HG03095 (cell line): ENCODE data around the gene KCNH5.
"Not testable (repeated sequence)": the region's sequence is repeated elsewhere in the genome, so short reads cannot be mapped to it uniquely, and the experiment has no call there.

Source experiments
- ATAC-seq: cut with Tn5 transposase; IDR thresholded peaks from one replicate; pipeline ENCODE4 v1.9.1; 2021; ENCODE audit warnings: moderate library complexity; ENCODE audit not compliant: unreplicated experiment

The KCNH5 gene

GRCh38 chr14:62759796-62760195, 285.5 kb downstream of the KCNH5 start:
- ATAC-seq, result no peak

- ATAC-seq, result not testable (repeated sequence)
Observed at GRCh38 chr14:62746881-62747280, 298.4 kb downstream of the KCNH5 start.

GRCh38 chr14:62745496-62745895, 299.8 kb downstream of the KCNH5 start:
- ATAC-seq, result no peak

GRCh38 chr14:62743560-62743959, 301.7 kb downstream of the KCNH5 start:
- no peak for ATAC-seq

- ATAC-seq, result no peak
Observed at GRCh38 chr14:62743118-62743517, 302.1 kb downstream of the KCNH5 start.

- no peak for ATAC-seq
Observed at GRCh38 chr14:62739647-62740046, 305.6 kb downstream of the KCNH5 start.

GRCh38 chr14:62736048-62737043, 308.9 kb downstream of the KCNH5 start:
- no peak for ATAC-seq

GRCh38 chr14:62734831-62735230, 310.4 kb downstream of the KCNH5 start:
- no peak for ATAC-seq

- ATAC-seq, result no peak
Observed at GRCh38 chr14:62722406-62722805, 322.9 kb downstream of the KCNH5 start.

GRCh38 chr14:62718629-62719028, 326.6 kb downstream of the KCNH5 start:
- no peak for ATAC-seq

- no peak for ATAC-seq
Observed at GRCh38 chr14:62711351-62712023, 333.8 kb downstream of the KCNH5 start.

GRCh38 chr14:62710811-62711210, 334.4 kb downstream of the KCNH5 start:
- ATAC-seq, result no peak

- ATAC-seq, result no peak
Observed at GRCh38 chr14:62709773-62710172, 335.5 kb downstream of the KCNH5 start.

- no peak for ATAC-seq
Observed at GRCh38 chr14:62706217-62706616, 339.0 kb downstream of the KCNH5 start.

GRCh38 chr14:62697461-62697860, 347.8 kb downstream of the KCNH5 start:
- no peak for ATAC-seq

- ATAC-seq, result no peak
Observed at GRCh38 chr14:62696929-62697328, 348.3 kb downstream of the KCNH5 start.

- ATAC-seq, result no peak
Observed at GRCh38 chr14:62696331-62696924, 348.8 kb downstream of the KCNH5 start.

- no peak for ATAC-seq
Observed at GRCh38 chr14:62694075-62694474, 351.2 kb downstream of the KCNH5 start.

- no peak for ATAC-seq
Observed at GRCh38 chr14:62692490-62693106, 352.7 kb downstream of the KCNH5 start.

GRCh38 chr14:62691647-62692489, 353.4 kb downstream of the KCNH5 start:
- no peak for ATAC-seq
